Spleen (tissue), 11 donors: ENCODE data around the gene TDRD9. TPM values are rescaled to one million over a fixed set of nuclear protein-coding genes. Genes with fewer than 3 reads are reported as not detected.

Experiments
- DNase-seq: peaks from one replicate; pipeline ENCODE4 v3.0.0-alpha.2; 2020
- H3K27ac ChIP-seq, 8 donors: fragments of 200-600 bp; sonication (generic) in 7 of 8; 1 replicate in 4 of 8; 2 replicates in 4 of 8; pipeline versions ENCODE4 v1.5.0 to v1.8.0; 2016 to 2021; ENCODE audit warnings: inconsistent platforms in 4 of 8, mild to moderate bottlenecking in 4 of 8, moderate library complexity in 1 of 8
- H3K27me3 ChIP-seq, 7 donors: fragments of 200-600 bp; sonication (generic) in 6 of 7; replicated peaks in 1 of 7; 1 replicate in 4 of 7; 2 replicates in 3 of 7; pipeline versions ENCODE4 v1.5.0 to v1.8.0; 2016 to 2021; ENCODE audit warnings: inconsistent platforms in 3 of 7, mild to moderate bottlenecking in 1 of 7
- H3K36me3 ChIP-seq, 6 donors: fragments of 200-600 bp; sonication (generic) in 5 of 6; 1 replicate in 4 of 6; 2 replicates in 2 of 6; pipeline versions ENCODE4 v1.5.0 to v1.8.0; 2016 to 2021; ENCODE audit warnings: inconsistent platforms in 2 of 6
- H3K4me1 ChIP-seq, 6 donors: fragments of 200-600 bp; sonication (generic) in 5 of 6; 1 replicate in 3 of 6; 2 replicates in 3 of 6; pipeline versions ENCODE4 v1.5.0 to v1.8.0; 2016 to 2021; ENCODE audit warnings: inconsistent platforms in 3 of 6
- H3K4me3 ChIP-seq, 8 donors: fragments of 200-600 bp; sonication (generic) in 7 of 8; 1 replicate in 4 of 8; 2 replicates in 4 of 8; pipeline versions ENCODE4 v1.5.0 to v1.8.0; 2016 to 2021; ENCODE audit warnings: inconsistent platforms in 4 of 8, mild to moderate bottlenecking in 4 of 8, moderate library complexity in 2 of 8
- H3K9me3 ChIP-seq, 8 donors: fragments of 200-600 bp; sonication (generic) in 7 of 8; 1 replicate in 4 of 8; 2 replicates in 4 of 8; pipeline versions ENCODE4 v1.5.0 to v1.8.0; 2016 to 2021; ENCODE audit warnings: inconsistent platforms in 4 of 8
- POLR2A ChIP-seq, 3 donors: fragments of 450-650 bp; IDR thresholded peaks; one replicate each; pipeline ENCODE4 v1.5.1; 2017; ENCODE audit warnings: antibody characterized with exemption in 3 of 3, mild to moderate bottlenecking in 1 of 3
- POLR2AphosphoS5 ChIP-seq, 3 donors: sonication (generic); formaldehyde crosslinking; IDR thresholded peaks; one replicate each; pipeline ENCODE4 v1.5.1; 2017; ENCODE audit warnings: antibody characterized with exemption in 3 of 3
- WGBS, 5 donors: extraction: QIAGEN DNeasy Blood & Tissue Kit in 3 of 5; methylation state at CpG; one replicate each; pipeline versions ENCODE4 v1.1.5 to v1.1.7; 2013 to 2018; 5-methylcytosine and 5-hydroxymethylcytosine counted together
- intact Hi-C: fragments of 100-400 bp; cut with DNase I; formaldehyde crosslinking; loops from one replicate; pipeline ENCODE4 v1.15.0; 2023; ENCODE audit warnings: low total_unique reads
- polyA plus RNA-seq, 3 donors: library from polyadenylated mRNA; stranded (reverse); fragments of 200-250 nt; gene quantifications; one replicate each; pipeline ENCODE4 v1.2.1, GENCODE V29; 2013
- total RNA-seq, 7 donors: library from RNA; depleted of rRNA in 3 of 7; stranded (reverse); fragments of >200 nt in 3 of 7; fragmentation: NEBNext Ultra II Directional in 4 of 7; extraction: Animal tissue kit (Norgen Biotek cat#: 25700) in 4 of 7; gene quantifications; one replicate each; pipeline versions ENCODE4 v1.1.0 to v1.2.1, GENCODE V29; 2016 to 2021
- TF ChIP-seq, protein P1 (sequence below), 11 experiments: fragments of 200-600 bp in 7 of 11; fragments of 450-650 bp in 4 of 11; sonication (generic) in 4 of 11; IDR thresholded peaks in 8 of 11; conservative IDR thresholded peaks in 3 of 11; 1 replicate in 7 of 11; 2 replicates in 4 of 11; pipeline versions ENCODE4 v1.4.0 to v1.8.0; 2016 to 2021; ENCODE audit warnings: antibody characterized with exemption in 11 of 11, inconsistent platforms in 4 of 11, mild to moderate bottlenecking in 1 of 11
- donor health status: healthy with polysubstance abuse.
- donor health status: DM: no; HTN: no; CAD: no; lungs with moderate emphysema.
- donor health status: DM: no; HTN: no; CAD: no.
- donor health status: Bipolar disorder and iron deficiency.
- donor health status: healthy.
- donor health status: DM: no; HTN: no; CAD: no.
- donor health status: DM: yes; HTN: yes; CAD: no.

The TDRD9 gene
- total and polyA plus RNA-seq, 10 donors = 0.70 to 18.7 (median 8.0) TPM

DNA sequence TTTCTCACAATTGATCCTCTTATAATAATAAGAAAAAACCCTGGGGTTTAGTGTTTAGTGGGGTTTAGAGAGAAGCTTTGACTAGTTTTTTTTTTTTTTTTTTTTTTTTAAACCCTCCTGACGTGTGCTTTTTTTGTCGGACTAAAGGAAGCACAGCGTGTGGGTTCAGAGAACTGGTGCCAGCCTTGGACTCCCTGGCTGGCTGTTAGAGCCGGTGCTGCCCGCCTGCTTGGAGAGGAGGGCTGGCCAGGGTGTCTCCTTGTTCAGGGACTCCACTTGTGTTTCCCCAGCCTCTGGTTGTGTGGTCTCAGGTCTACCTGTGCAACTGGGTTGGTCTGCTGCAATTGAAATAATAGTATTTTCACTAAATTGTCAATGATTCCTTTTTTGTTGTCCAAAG lies 103.1 kb downstream of the TDRD9 start:
- no peaks in the 10 kb centered on the region for H3K4me1 ChIP-seq
- H3K27me3 ChIP-seq = peaks cover 0 to 28% (median 0%) of the 10 kb centered on the region in 7 donors
- H3K27ac ChIP-seq = no peak overlapping the region
- TF ChIP-seq POLR2AphosphoS5 (IDR thresholded peaks at IDR 0.05) (no peak), POLR2A (IDR thresholded peaks at IDR 0.05) (no peak)
- TF ChIP-seq, protein P1, sequence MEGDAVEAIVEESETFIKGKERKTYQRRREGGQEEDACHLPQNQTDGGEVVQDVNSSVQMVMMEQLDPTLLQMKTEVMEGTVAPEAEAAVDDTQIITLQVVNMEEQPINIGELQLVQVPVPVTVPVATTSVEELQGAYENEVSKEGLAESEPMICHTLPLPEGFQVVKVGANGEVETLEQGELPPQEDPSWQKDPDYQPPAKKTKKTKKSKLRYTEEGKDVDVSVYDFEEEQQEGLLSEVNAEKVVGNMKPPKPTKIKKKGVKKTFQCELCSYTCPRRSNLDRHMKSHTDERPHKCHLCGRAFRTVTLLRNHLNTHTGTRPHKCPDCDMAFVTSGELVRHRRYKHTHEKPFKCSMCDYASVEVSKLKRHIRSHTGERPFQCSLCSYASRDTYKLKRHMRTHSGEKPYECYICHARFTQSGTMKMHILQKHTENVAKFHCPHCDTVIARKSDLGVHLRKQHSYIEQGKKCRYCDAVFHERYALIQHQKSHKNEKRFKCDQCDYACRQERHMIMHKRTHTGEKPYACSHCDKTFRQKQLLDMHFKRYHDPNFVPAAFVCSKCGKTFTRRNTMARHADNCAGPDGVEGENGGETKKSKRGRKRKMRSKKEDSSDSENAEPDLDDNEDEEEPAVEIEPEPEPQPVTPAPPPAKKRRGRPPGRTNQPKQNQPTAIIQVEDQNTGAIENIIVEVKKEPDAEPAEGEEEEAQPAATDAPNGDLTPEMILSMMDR (IDR thresholded peaks at IDR 0.05 in 8 of 11, conservative IDR thresholded peaks at IDR 0.05 in 3 of 11) = no peak
- intact Hi-C loops = no loop called here
- H3K9me3 ChIP-seq = no peaks in the 10 kb centered on the region
- peaks cover 0 to 12% (median 0%) of the 10 kb centered on the region in 6 donors for H3K36me3 ChIP-seq
- no peak for DNase-seq
- WGBS, 5 donors = 66 to 79% (median 66%) methylated on average over 5 of the region's 5 CpGs
- no peak overlapping the region for H3K4me3 ChIP-seq

GRCh38 chr14:104034976-104035699 lies 106.9 kb downstream of the TDRD9 start:
- Histone ChIP-seq H3K27me3 (peaks cover 0 to 39% (median 0%) of the 10 kb centered on the region in 7 donors), H3K9me3 (no peaks in the 10 kb centered on the region), H3K27ac (no peak overlapping the region), H3K36me3 (peaks cover 0 to 16% (median 0%) of the 10 kb centered on the region in 6 donors), H3K4me3 (no peak overlapping the region), H3K4me1 (no peaks in the 10 kb centered on the region)
- 72 to 88% (median 86%) methylated on average over 12 of the region's 12 CpGs for WGBS, 5 donors
- intact Hi-C loops = no loop called here
- DNase-seq = no peak
- TF ChIP-seq POLR2A (IDR thresholded peaks at IDR 0.05) = no peak
- TF ChIP-seq, protein P1 (IDR thresholded peaks at IDR 0.05 in 8 of 11, conservative IDR thresholded peaks at IDR 0.05 in 3 of 11) = no peak
- TF ChIP-seq POLR2AphosphoS5 (IDR thresholded peaks at IDR 0.05) = no peak

GRCh38 chr14:104036212-104036611 lies 108.0 kb downstream of the TDRD9 start:
- Histone ChIP-seq H3K4me3 (no peak overlapping the region), H3K36me3 (peaks cover 0 to 23% (median 0%) of the 10 kb centered on the region in 6 donors), H3K4me1 (no peaks in the 10 kb centered on the region), H3K27ac (no peak overlapping the region), H3K9me3 (no peaks in the 10 kb centered on the region), H3K27me3 (peaks cover 0 to 46% (median 0%) of the 10 kb centered on the region in 7 donors)
- DNase-seq = no peak
- WGBS, 5 donors = 77 to 82% (median 79%) methylated on average over 7 of the region's 7 CpGs
- TF ChIP-seq, protein P1 (IDR thresholded peaks at IDR 0.05 in 8 of 11, conservative IDR thresholded peaks at IDR 0.05 in 3 of 11) = no peak
- TF ChIP-seq POLR2A (IDR thresholded peaks at IDR 0.05) (no peak), POLR2AphosphoS5 (IDR thresholded peaks at IDR 0.05) (no peak)
- intact Hi-C loops = no loop called here

DNA sequence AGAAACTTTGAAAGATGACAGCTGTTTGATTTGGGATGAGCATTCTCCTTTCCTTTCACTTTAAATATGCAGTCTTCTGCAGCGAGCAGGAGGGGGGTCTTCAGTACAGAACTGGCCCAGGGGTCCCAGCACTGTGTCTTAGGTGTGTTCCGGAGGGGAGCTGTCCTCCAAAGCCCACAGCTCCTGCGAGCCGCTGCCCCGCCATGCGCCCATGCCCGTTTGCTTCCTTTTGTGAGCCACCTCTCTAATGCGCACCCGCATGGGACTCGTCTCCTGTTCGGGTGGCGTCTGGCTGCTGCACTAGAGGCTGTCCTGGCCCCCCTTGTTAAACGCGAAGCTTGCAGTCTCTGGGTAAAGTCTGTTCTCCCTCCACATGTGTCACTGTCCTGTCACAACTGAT lies 108.8 kb downstream of the TDRD9 start:
- Histone ChIP-seq H3K4me1 (no peaks in the 10 kb centered on the region), H3K27ac (no peak overlapping the region), H3K9me3 (no peaks in the 10 kb centered on the region), H3K27me3 (peaks cover 0 to 45% (median 0%) of the 10 kb centered on the region in 7 donors), H3K4me3 (no peak overlapping the region), H3K36me3 (peaks cover 0 to 32% (median 0%) of the 10 kb centered on the region in 6 donors)
- 76 to 84% (median 77%) methylated on average over 13 to 14 of the region's 14 CpGs for WGBS, 5 donors
- TF ChIP-seq, protein P1 (IDR thresholded peaks at IDR 0.05 in 8 of 11, conservative IDR thresholded peaks at IDR 0.05 in 3 of 11) = no peak
- TF ChIP-seq POLR2AphosphoS5 (IDR thresholded peaks at IDR 0.05) (no peak), POLR2A (IDR thresholded peaks at IDR 0.05) (no peak)
- intact Hi-C loops = no loop called here
- DNase-seq = no peak
